NT2/D1 (cell line): Measurements from ENCODE around the gene DMRTC2.

Source experiments
- SUZ12 ChIP-seq: IDR thresholded peaks from 2 replicates; pipeline ENCODE4 v1.6.1; 2011; ENCODE audit not compliant: insufficient read length, insufficient read depth; ENCODE audit errors: extremely low read depth
- YY1 ChIP-seq: IDR thresholded peaks from 2 replicates; pipeline ENCODE4 v1.6.1; 2011; ENCODE audit not compliant: insufficient read length, insufficient read depth
- ZNF274 ChIP-seq: IDR thresholded peaks from 2 replicates; pipeline ENCODE4 v1.6.1; 2011; ENCODE audit warnings: mild to moderate bottlenecking, low read depth, low read length

DNA sequence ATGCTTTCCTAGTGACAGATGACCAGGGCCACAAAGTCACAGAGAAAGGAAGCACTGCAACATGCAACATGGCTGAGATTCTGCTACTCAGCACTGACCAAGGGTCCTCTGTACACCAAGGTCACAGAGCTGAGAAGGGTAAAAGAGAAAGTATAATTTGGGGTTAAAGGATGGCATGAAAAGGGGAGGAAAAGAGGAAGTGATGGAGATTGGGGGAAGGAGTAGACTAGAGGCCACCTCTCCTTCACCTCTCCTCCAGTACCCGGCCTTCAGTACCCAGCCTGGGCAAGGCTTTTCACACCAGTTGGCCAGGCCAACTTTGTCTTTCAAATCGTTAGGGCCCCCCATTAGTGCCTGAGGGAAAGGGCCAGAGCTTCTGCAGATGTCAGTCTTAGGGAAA lies 8.9 kb downstream of the DMRTC2 start:
- no peak for TF ChIP-seq ZNF274
- no peak for TF ChIP-seq SUZ12
- TF ChIP-seq YY1: no peak
